PC-9 (cell line): ENCODE measurements around the gene HDAC7. TPM values are rescaled to one million over a fixed set of nuclear protein-coding genes. Genes with fewer than 3 reads are reported as not detected.

Experiments
- BruUV-seq: library from RNA; stranded (reverse); fragments of 400-500 nt; replicated peaks from 2 replicates; lab custom pipeline; 2021; lab: Mats Ljungman, UMichigan
- CTCF ChIA-PET: fragments of 300-600 bp; sonication (Branson Sonifier 250); formaldehyde crosslinking; loops from one replicate; lab custom pipeline; 2022; ENCODE audit warnings: antibody characterized with exemption; lab: Charles Lee
- POLR2A ChIA-PET: fragments of 300-600 bp; sonication (Branson Sonifier 250); formaldehyde crosslinking; loops from one replicate; lab custom pipeline; 2022; ENCODE audit warnings: antibody characterized with exemption; ENCODE audit not compliant: unreplicated experiment; lab: Charles Lee
- DNase-seq, 2 experiments: peaks; one replicate each; pipeline versions ENCODE4 v3.0.0 to v3.0.0-alpha.2; 2015 to 2022; ENCODE audit warnings: mixed read lengths in 1 of 2
- H2AFZ ChIP-seq: fragments of 200-600 bp; sonication (generic); 2 replicates; pipeline ENCODE4 v1.8.1; 2017; ENCODE audit warnings: antibody characterized with exemption
- H3F3A ChIP-seq: fragments of 200-600 bp; sonication (generic); 2 replicates; pipeline ENCODE4 v1.8.1; 2017; ENCODE audit warnings: antibody characterized with exemption, mild to moderate bottlenecking, low read depth; ENCODE audit not compliant: insufficient read depth
- H3K27ac ChIP-seq: fragments of 200-600 bp; sonication (generic); 2 replicates; pipeline ENCODE4 v1.6.1; 2016; ENCODE audit warnings: mixed run types
- H3K27me3 ChIP-seq: fragments of 200-600 bp; sonication (generic); 2 replicates; pipeline ENCODE4 v1.6.1; 2016; ENCODE audit warnings: low read depth, mixed run types; ENCODE audit not compliant: insufficient read depth
- H3K36me3 ChIP-seq: fragments of 200-600 bp; sonication (generic); 2 replicates; pipeline ENCODE4 v1.6.1; 2016; ENCODE audit warnings: low read depth, mixed run types
- H3K4me1 ChIP-seq: fragments of 200-600 bp; sonication (generic); replicated peaks from 2 replicates; pipeline ENCODE4 v1.6.1; 2016; ENCODE audit warnings: mixed run types; ENCODE audit not compliant: insufficient read depth
- H3K4me2 ChIP-seq: fragments of 200-600 bp; sonication (generic); 2 replicates; pipeline ENCODE4 v1.6.1; 2017; ENCODE audit warnings: mixed run types
- H3K4me3 ChIP-seq: fragments of 200-600 bp; sonication (generic); 2 replicates; pipeline ENCODE4 v1.6.1; 2016; ENCODE audit warnings: mixed run types
- H3K79me2 ChIP-seq: fragments of 200-600 bp; sonication (generic); 2 replicates; pipeline ENCODE4 v1.6.1; 2017; ENCODE audit warnings: low read depth, mixed run types
- H3K9me2 ChIP-seq: fragments of 200-600 bp; sonication (generic); 2 replicates; pipeline ENCODE4 v1.8.1; 2017; ENCODE audit warnings: mild to moderate bottlenecking; ENCODE audit not compliant: insufficient read depth
- H3K9me3 ChIP-seq: fragments of 200-600 bp; sonication (generic); 2 replicates; pipeline ENCODE4 v1.8.1; 2016; ENCODE audit warnings: low read depth; ENCODE audit not compliant: insufficient read depth
- H4K20me1 ChIP-seq: fragments of 200-600 bp; sonication (generic); 2 replicates; pipeline ENCODE4 v1.8.1; 2017; ENCODE audit not compliant: insufficient read depth
- EZH2 ChIP-seq: fragments of 200-600 bp; sonication (generic); IDR thresholded peaks from 2 replicates; pipeline ENCODE4 v1.8.0; 2017; ENCODE audit warnings: antibody characterized with exemption, low read depth
- intact Hi-C: fragments of 100-400 bp; cut with micrococcal nuclease; formaldehyde crosslinking; loops from one replicate; pipeline ENCODE4 v1.10.0; 2022; ENCODE audit not compliant: unreplicated experiment
- total RNA-seq: library from RNA; stranded (reverse); gene quantifications from 2 replicates; pipeline ENCODE4 v1.2.3, GENCODE V29; 2021
- TF ChIP-seq, protein P1 (sequence below): fragments of 200-600 bp; sonication (generic); conservative IDR thresholded peaks from 2 replicates; pipeline ENCODE4 v1.6.1; 2017; ENCODE audit warnings: mixed run types, antibody characterized with exemption, mild to moderate bottlenecking, moderate library complexity

HDAC7 gene
- total RNA-seq, 1 experiment from 2014 or later = 106 TPM

GRCh38 chr12:47802312-47802711 lies 17.4 kb downstream of the HDAC7 start:
- POLR2A ChIA-PET = interaction anchor here (0.8 kb wide), 1 partner anchor 75 kb away, joined by 7 read pairs; no protein-coding TSS in a partner anchor
- Histone ChIP-seq H3K9me2 (no peaks in the 10 kb centered on the region), H3K4me3 (no peak overlapping the region), H3K4me2 (no peak overlapping the region), H3F3A (no peaks in the 10 kb centered on the region), H3K79me2 (peaks cover 18% of the 10 kb centered on the region), H3K27ac (no peak overlapping the region), H3K36me3 (no peaks in the 10 kb centered on the region), H3K4me1 (no peaks in the 10 kb centered on the region), H2AFZ (no peak overlapping the region), H3K9me3 (no peaks in the 10 kb centered on the region), H4K20me1 (peaks cover 18% of the 10 kb centered on the region), H3K27me3 (no peaks in the 10 kb centered on the region)
- peak in 1 of 2 experiments; percentile 46 for DNase-seq
- CTCF ChIA-PET = interaction anchor here (0.9 to 1.2 kb wide), 2 partner anchors 33 to 35 kb away, joined by 4 to 7 read pairs; no protein-coding TSS in a partner anchor
- TF ChIP-seq, protein P1, sequence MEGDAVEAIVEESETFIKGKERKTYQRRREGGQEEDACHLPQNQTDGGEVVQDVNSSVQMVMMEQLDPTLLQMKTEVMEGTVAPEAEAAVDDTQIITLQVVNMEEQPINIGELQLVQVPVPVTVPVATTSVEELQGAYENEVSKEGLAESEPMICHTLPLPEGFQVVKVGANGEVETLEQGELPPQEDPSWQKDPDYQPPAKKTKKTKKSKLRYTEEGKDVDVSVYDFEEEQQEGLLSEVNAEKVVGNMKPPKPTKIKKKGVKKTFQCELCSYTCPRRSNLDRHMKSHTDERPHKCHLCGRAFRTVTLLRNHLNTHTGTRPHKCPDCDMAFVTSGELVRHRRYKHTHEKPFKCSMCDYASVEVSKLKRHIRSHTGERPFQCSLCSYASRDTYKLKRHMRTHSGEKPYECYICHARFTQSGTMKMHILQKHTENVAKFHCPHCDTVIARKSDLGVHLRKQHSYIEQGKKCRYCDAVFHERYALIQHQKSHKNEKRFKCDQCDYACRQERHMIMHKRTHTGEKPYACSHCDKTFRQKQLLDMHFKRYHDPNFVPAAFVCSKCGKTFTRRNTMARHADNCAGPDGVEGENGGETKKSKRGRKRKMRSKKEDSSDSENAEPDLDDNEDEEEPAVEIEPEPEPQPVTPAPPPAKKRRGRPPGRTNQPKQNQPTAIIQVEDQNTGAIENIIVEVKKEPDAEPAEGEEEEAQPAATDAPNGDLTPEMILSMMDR = peak; percentile 30; the same call in 1 of the 2 replicates
- TF ChIP-seq EZH2 = no peak
- intact Hi-C loops = loop anchor here (1.0 kb wide), 1 partner anchor 35 kb away; no protein-coding TSS in a partner anchor
- no TSS peak for BruUV-seq

GRCh38 chr12:47801904-47802246 lies 17.8 kb downstream of the HDAC7 start:
- Histone ChIP-seq H3F3A (no peaks in the 10 kb centered on the region), H3K27me3 (no peaks in the 10 kb centered on the region), H3K4me2 (no peak overlapping the region), H3K36me3 (no peaks in the 10 kb centered on the region), H3K4me1 (no peaks in the 10 kb centered on the region), H3K4me3 (no peak overlapping the region), H4K20me1 (peaks cover 14% of the 10 kb centered on the region), H3K79me2 (peaks cover 14% of the 10 kb centered on the region), H3K9me3 (no peaks in the 10 kb centered on the region), H3K27ac (no peak overlapping the region), H3K9me2 (no peaks in the 10 kb centered on the region), H2AFZ (no peak overlapping the region)
- BruUV-seq = no TSS peak
- no peak for TF ChIP-seq EZH2
- TF ChIP-seq, protein P1 = no peak
- intact Hi-C loops = loop anchor here (1.0 kb wide), 1 partner anchor 35 kb away; no protein-coding TSS in a partner anchor
- CTCF ChIA-PET = interaction anchor here (0.9 to 1.2 kb wide), 2 partner anchors 34 to 36 kb away, joined by 4 to 7 read pairs; no protein-coding TSS in a partner anchor
- POLR2A ChIA-PET = interaction anchor here (0.8 kb wide), 1 partner anchor 75 kb away, joined by 7 read pairs; no protein-coding TSS in a partner anchor
- DNase-seq = no peak

DNA sequence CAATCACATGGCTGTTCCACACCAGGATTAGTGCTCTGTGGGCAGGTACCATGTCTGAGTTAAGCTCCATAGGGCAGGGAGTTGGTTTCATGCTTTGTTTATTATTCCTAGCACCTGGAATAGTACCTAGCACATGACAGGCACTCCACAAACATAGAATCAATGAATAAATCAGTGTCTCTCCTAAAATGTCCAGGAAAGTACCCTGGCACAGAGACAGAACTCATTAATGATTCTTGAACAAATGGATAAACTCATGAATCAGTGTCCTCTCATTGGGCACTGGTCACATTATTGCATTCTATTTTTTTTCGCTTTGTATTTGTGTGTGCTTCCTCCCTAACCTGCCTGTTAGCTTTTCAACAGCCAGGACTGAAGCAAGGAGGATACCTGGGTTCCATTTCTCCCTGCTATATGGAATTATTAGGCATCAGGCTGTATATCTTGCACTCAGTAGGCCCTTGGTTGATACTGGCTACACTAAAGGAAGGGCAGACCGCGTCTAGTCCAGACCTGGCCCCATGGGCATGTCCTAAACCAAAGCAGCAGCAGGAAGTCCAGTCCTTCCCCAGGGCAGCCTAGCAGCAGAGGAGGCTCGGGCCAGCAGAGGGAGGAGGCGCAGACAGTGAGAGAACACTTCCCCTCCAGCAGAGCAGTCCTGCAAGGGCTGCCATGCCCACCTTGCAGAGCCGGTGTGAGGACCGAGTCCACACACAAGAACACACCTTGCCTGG lies 18.4 kb downstream of the HDAC7 start:
- no peak overlapping the region for H3K27ac ChIP-seq
- peaks cover 14% of the 10 kb centered on the region; the same call in 1 of the 2 replicates for H4K20me1 ChIP-seq
- H3K79me2 ChIP-seq = peaks cover 9% of the 10 kb centered on the region; the same call in 1 of the 2 replicates
- no peaks in the 10 kb centered on the region for H3K36me3 ChIP-seq
- H3K9me2 ChIP-seq = no peaks in the 10 kb centered on the region
- no peaks in the 10 kb centered on the region for H3K27me3 ChIP-seq
- CTCF ChIA-PET = interaction anchor here (0.9 to 1.2 kb wide), 2 partner anchors 34 to 36 kb away, joined by 4 to 7 read pairs; no protein-coding TSS in a partner anchor
- no peaks in the 10 kb centered on the region for H3F3A ChIP-seq
- H3K9me3 ChIP-seq = no peaks in the 10 kb centered on the region
- POLR2A ChIA-PET = interaction anchor here (0.8 kb wide), 1 partner anchor 76 kb away, joined by 7 read pairs; no protein-coding TSS in a partner anchor
- BruUV-seq = no TSS peak
- H3K4me3 ChIP-seq = no peak overlapping the region
- H3K4me2 ChIP-seq = no peak overlapping the region
- TF ChIP-seq, protein P1 = no peak
- TF ChIP-seq EZH2 = no peak
- intact Hi-C loops = no loop called here
- DNase-seq = no peak
- H3K4me1 ChIP-seq = no peaks in the 10 kb centered on the region
- H2AFZ ChIP-seq = no peak overlapping the region
